ENCODE results near the gene DNAH11. TPM values are rescaled to one million over a fixed set of nuclear protein-coding genes. Genes with fewer than 3 reads are reported as not detected.
"Not testable (repeated sequence)": the region's sequence is repeated elsewhere in the genome, so short reads cannot be mapped to it uniquely, and the experiment has no call there.

DNAH11 gene
- total and polyA plus RNA-seq, 2 of the 13 experiments (the other 11 are each of a cell fraction or from before 2014, with no cell fraction given), result not detected

DNA sequence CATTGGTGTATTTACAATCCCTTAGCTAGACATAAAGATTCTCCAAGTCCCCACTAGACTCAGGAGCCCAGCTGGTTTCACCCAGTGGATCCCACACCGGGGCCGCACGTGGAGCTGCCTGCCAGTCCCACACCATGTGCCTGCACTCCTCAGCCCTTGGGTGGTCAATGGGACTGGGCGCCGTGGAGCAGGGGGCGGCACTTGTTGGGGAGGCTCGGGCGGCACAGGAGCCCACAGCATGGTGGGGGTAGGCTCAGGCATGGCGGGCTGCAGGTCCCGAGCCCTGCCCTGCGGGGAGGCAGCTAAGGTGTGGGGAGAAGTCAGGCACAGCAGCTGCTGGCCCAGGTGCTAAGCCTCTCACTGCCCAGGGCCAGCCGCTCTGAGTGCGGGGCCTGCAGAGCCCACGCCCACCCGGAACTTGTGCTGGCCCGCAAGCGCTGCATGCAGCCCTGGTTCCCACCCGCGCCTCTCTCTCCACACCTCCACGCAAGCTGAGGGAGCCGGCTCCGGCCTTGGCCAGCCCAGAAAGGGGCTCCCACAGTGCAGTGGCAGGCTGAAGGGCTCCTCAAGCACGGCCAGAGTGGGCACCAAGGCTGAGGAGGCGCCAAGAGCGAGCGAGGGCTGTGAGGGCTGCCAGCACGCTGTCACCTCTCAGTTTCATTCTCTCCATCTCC, 6.3 kb upstream of the DNAH11 start:
- H3K27me3 ChIP-seq (ENCODE audit: control insufficient read depth in 1 of 2, insufficient read depth in 2 of 2, low read length in 2 of 2); intact Hi-C loops (cut with micrococcal nuclease; ENCODE audit: unreplicated experiment); H3K79me2 ChIP-seq (ENCODE audit: insufficient read depth, low read length); H3K36me3 ChIP-seq (replicated peaks in 1 of 2; ENCODE audit: control insufficient read depth in 1 of 2, insufficient read depth in 2 of 2, low read length in 2 of 2); H3K4me2 ChIP-seq (ENCODE audit: low read depth, low read length); H2AFZ ChIP-seq (ENCODE audit: low read length); H3K4me3 ChIP-seq (replicated peaks in 1 of 3; ENCODE audit: insufficient read depth in 1 of 3, low read depth in 2 of 3, low read length in 3 of 3); H3K9ac ChIP-seq (ENCODE audit: insufficient read depth, low read depth, low read length); ATAC-seq; H3K9me3 ChIP-seq (ENCODE audit: low read length); DNase-seq (ENCODE audit: low spot score); H4K20me1 ChIP-seq (ENCODE audit: insufficient read depth, low read length); BruUV-seq (replicated peaks); CTCF ChIA-PET (ENCODE audit: low intra/inter-chr PET ratio, low total read pairs); H3K4me1 ChIP-seq (ENCODE audit: insufficient read depth, low read length); FAIRE-seq; POLR2A ChIA-PET; H3K27ac ChIP-seq (ENCODE audit: extremely low read length, insufficient read depth, low read length): not testable (repeated sequence)
- WGBS (ENCODE audit: low lambda C conversion rate), result 49% methylated on average over 5 of the region's 27 CpGs
- TF ChIP-seq, protein P1, sequence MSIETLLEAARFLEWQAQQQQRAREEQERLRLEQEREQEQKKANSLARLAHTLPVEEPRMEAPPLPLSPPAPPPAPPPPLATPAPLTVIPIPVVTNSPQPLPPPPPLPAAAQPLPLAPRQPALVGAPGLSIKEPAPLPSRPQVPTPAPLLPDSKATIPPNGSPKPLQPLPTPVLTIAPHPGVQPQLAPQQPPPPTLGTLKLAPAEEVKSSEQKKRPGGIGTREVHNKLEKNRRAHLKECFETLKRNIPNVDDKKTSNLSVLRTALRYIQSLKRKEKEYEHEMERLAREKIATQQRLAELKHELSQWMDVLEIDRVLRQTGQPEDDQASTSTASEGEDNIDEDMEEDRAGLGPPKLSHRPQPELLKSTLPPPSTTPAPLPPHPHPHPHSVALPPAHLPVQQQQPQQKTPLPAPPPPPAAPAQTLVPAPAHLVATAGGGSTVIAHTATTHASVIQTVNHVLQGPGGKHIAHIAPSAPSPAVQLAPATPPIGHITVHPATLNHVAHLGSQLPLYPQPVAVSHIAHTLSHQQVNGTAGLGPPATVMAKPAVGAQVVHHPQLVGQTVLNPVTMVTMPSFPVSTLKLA (IDR thresholded peaks at IDR 0.05), result 0 out of 2 replicates have a peak, but pooled peaks have one; percentile 6
- in situ Hi-C loops (cut with HindIII; ENCODE audit: extremely low pct_ligation_motif_present, low pct_unique_long_range_greater_than_20kb), result loop anchor here (25.0 kb wide), 1 partner anchor 226 kb away; no protein-coding TSS in a partner anchor

GRCh38 chr7:21538936-21539495, 3.8 kb upstream of the DNAH11 start:
- no peak overlapping the region for H3K4me3 ChIP-seq (replicated peaks in 1 of 3; ENCODE audit: insufficient read depth in 1 of 3, low read depth in 2 of 3, low read length in 3 of 3)
- FAIRE-seq (no peak), ATAC-seq (no peak), DNase-seq (ENCODE audit: low spot score) (no peak)
- H3K4me2 ChIP-seq (ENCODE audit: low read depth, low read length), result no peak overlapping the region
- H3K27ac ChIP-seq (ENCODE audit: extremely low read length, insufficient read depth, low read length), result no peak overlapping the region
- H3K9ac ChIP-seq (ENCODE audit: insufficient read depth, low read depth, low read length), result no peak overlapping the region
- in situ Hi-C loops (cut with HindIII; ENCODE audit: extremely low pct_ligation_motif_present, low pct_unique_long_range_greater_than_20kb), result loop anchor here (25.0 kb wide), 1 partner anchor 223 kb away; no protein-coding TSS in a partner anchor
- no peaks in the 10 kb centered on the region for H3K4me1 ChIP-seq (ENCODE audit: insufficient read depth, low read length)
- CTCF ChIA-PET (ENCODE audit: low intra/inter-chr PET ratio, low total read pairs), result no interaction called here
- no peaks in the 10 kb centered on the region for H4K20me1 ChIP-seq (ENCODE audit: insufficient read depth, low read length)
- no peak overlapping the region for H2AFZ ChIP-seq (ENCODE audit: low read length)
- POLR2A ChIA-PET, result no interaction called here
- no peaks in the 10 kb centered on the region for H3K36me3 ChIP-seq (replicated peaks in 1 of 2; ENCODE audit: control insufficient read depth in 1 of 2, insufficient read depth in 2 of 2, low read length in 2 of 2)
- TF ChIP-seq ATF7 (IDR thresholded peaks at IDR 0.05) (peak; percentile 82), ATF7 (CRISPR knock-in tag; IDR thresholded peaks at IDR 0.05) (no peak), JUNB (CRISPR knock-in tag; IDR thresholded peaks at IDR 0.05; ENCODE audit: borderline replicate concordance) (no peak)
- peaks cover 0 to 25% of the 10 kb centered on the region in 2 experiments; a peak in 3 of 5 replicates for H3K27me3 ChIP-seq (ENCODE audit: control insufficient read depth in 1 of 2, insufficient read depth in 2 of 2, low read length in 2 of 2)
- intact Hi-C loops (cut with micrococcal nuclease; ENCODE audit: unreplicated experiment), result no loop called here
- H3K9me3 ChIP-seq (ENCODE audit: low read length), result no peaks in the 10 kb centered on the region
- H3K79me2 ChIP-seq (ENCODE audit: insufficient read depth, low read length), result no peaks in the 10 kb centered on the region
- no TSS peak for BruUV-seq (replicated peaks)
- 46% methylated on average over 3 of the region's 3 CpGs for WGBS (ENCODE audit: low lambda C conversion rate)

Measured in HepG2 (cell line).